Liver (tissue), 9 donors: Measurements from ENCODE around the gene EPHB6. TPM values are rescaled to one million over a fixed set of nuclear protein-coding genes. Genes with fewer than 3 reads are reported as not detected.

Experiments
- DNase-seq: peaks from one replicate; pipeline ENCODE4 v3.0.0-alpha.2; 2017; ENCODE audit warnings: low spot score
- H3K27ac ChIP-seq, 2 donors: one replicate each; pipeline ENCODE4 v1.7.0; 2013; ENCODE audit warnings: inconsistent platforms in 2 of 2, low read length in 2 of 2, control low read depth in 1 of 2, low read depth in 1 of 2, mild to moderate bottlenecking in 1 of 2
- H3K27me3 ChIP-seq, 4 donors: one replicate each; pipeline versions ENCODE4 v1.6.1 to v1.7.0; 2013; ENCODE audit warnings: low read length in 3 of 4, inconsistent platforms in 1 of 4, mild to moderate bottlenecking in 1 of 4, moderate library complexity in 1 of 4; ENCODE audit not compliant: control insufficient read depth in 4 of 4, insufficient read depth in 4 of 4
- H3K36me3 ChIP-seq, 4 donors: one replicate each; pipeline versions ENCODE4 v1.6.1 to v1.7.0; 2013; ENCODE audit warnings: low read length in 3 of 4, mild to moderate bottlenecking in 3 of 4, low read depth in 1 of 4, moderate library complexity in 1 of 4; ENCODE audit not compliant: control insufficient read depth in 4 of 4, insufficient read depth in 3 of 4
- H3K4me1 ChIP-seq, 4 donors: one replicate each; pipeline versions ENCODE4 v1.6.1 to v1.7.0; 2013; ENCODE audit warnings: low read length in 3 of 4, mild to moderate bottlenecking in 3 of 4, moderate library complexity in 1 of 4; ENCODE audit not compliant: control insufficient read depth in 4 of 4, insufficient read depth in 4 of 4
- H3K4me3 ChIP-seq, 3 donors: one replicate each; pipeline versions ENCODE4 v1.6.1 to v1.7.0; 2013; ENCODE audit warnings: low read length in 3 of 3, control low read depth in 1 of 3, low read depth in 1 of 3, mild to moderate bottlenecking in 1 of 3
- H3K9ac ChIP-seq, 2 donors: one replicate each; pipeline ENCODE4 v1.7.0; 2013; ENCODE audit warnings: low read length in 2 of 2, mild to moderate bottlenecking in 2 of 2, moderate library complexity in 2 of 2, control low read depth in 1 of 2, low read depth in 1 of 2
- H3K9me3 ChIP-seq, 4 donors: one replicate each; pipeline versions ENCODE4 v1.6.1 to v1.7.0; 2013; ENCODE audit warnings: low read length in 3 of 4; ENCODE audit not compliant: control insufficient read depth in 4 of 4
- ATF3 ChIP-seq: IDR thresholded peaks from 2 replicates; pipeline ENCODE4 v1.6.1; 2016; ENCODE audit warnings: antibody characterized with exemption
- EGR1 ChIP-seq, 2 donors: IDR thresholded peaks; 2 replicates each; pipeline ENCODE4 v1.6.1; 2016 to 2018; ENCODE audit warnings: antibody characterized with exemption in 2 of 2, low read depth in 2 of 2
- FOXA1 ChIP-seq: IDR thresholded peaks from 2 replicates; pipeline ENCODE4 v1.6.1; 2016; ENCODE audit warnings: antibody characterized with exemption
- FOXA2 ChIP-seq: IDR thresholded peaks from 2 replicates; pipeline ENCODE4 v1.6.1; 2016; ENCODE audit warnings: antibody characterized with exemption
- GABPA ChIP-seq, 2 donors: IDR thresholded peaks in 1 of 2; conservative IDR thresholded peaks in 1 of 2; 2 replicates each; pipeline ENCODE4 v1.6.1; 2016; ENCODE audit warnings: antibody characterized with exemption in 2 of 2, mild to moderate bottlenecking in 1 of 2, moderate library complexity in 1 of 2
- HNF4G ChIP-seq: IDR thresholded peaks from 2 replicates; pipeline ENCODE4 v1.6.1; 2016; ENCODE audit warnings: antibody characterized with exemption
- JUND ChIP-seq, 2 donors: IDR thresholded peaks; 2 replicates each; pipeline ENCODE4 v1.6.1; 2016; ENCODE audit warnings: antibody characterized with exemption in 2 of 2
- NR2F2 ChIP-seq: IDR thresholded peaks from 2 replicates; pipeline ENCODE4 v1.6.1; 2016; ENCODE audit warnings: antibody characterized with exemption
- RAD21 ChIP-seq, 2 donors: IDR thresholded peaks; 2 replicates each; pipeline ENCODE4 v1.6.1; 2016; ENCODE audit warnings: antibody characterized with exemption in 2 of 2, mild to moderate bottlenecking in 2 of 2
- REST ChIP-seq: IDR thresholded peaks from 2 replicates; pipeline ENCODE4 v1.6.1; 2016; ENCODE audit warnings: antibody characterized with exemption, mild to moderate bottlenecking
- RXRA ChIP-seq, 2 donors: IDR thresholded peaks; 2 replicates each; pipeline ENCODE4 v1.6.1; 2017 to 2018; ENCODE audit warnings: antibody characterized with exemption in 2 of 2, mild to moderate bottlenecking in 1 of 2
- SP1 ChIP-seq: IDR thresholded peaks from 2 replicates; pipeline ENCODE4 v1.6.1; 2018; ENCODE audit warnings: antibody characterized with exemption, mild to moderate bottlenecking
- TAF1 ChIP-seq: conservative IDR thresholded peaks from 2 replicates; pipeline ENCODE4 v1.6.1; 2016; ENCODE audit warnings: antibody characterized with exemption, mild to moderate bottlenecking
- YY1 ChIP-seq: IDR thresholded peaks from 2 replicates; pipeline ENCODE4 v1.6.1; 2016; ENCODE audit warnings: antibody characterized with exemption, mild to moderate bottlenecking
- ZBTB33 ChIP-seq: IDR thresholded peaks from 2 replicates; pipeline ENCODE4 v1.6.1; 2016; ENCODE audit warnings: antibody characterized with exemption
- WGBS: extraction: QIAGEN DNeasy Blood & Tissue Kit; methylation state at CpG from one replicate; pipeline ENCODE4 v1.1.7; 2013; 5-methylcytosine and 5-hydroxymethylcytosine counted together
- polyA plus RNA-seq, 2 donors: library from polyadenylated mRNA; stranded (reverse) in 1 of 2; unstranded in 1 of 2; fragments of 200-250 nt in 1 of 2; fragments of >200 nt in 1 of 2; fragmentation: Nextera tagmentation in 1 of 2; extraction: Ambion mirVana in 1 of 2; gene quantifications; one replicate each; pipeline versions ENCODE4 v1.2.1 to v1.2.3, GENCODE V29; 2013 to 2015
- total RNA-seq, 2 donors: library from RNA; depleted of rRNA; stranded (reverse); fragments of >200 nt; gene quantifications; one replicate each; pipeline ENCODE4 v1.2.3, GENCODE V29; 2014
- TF ChIP-seq, protein P1 (sequence below): IDR thresholded peaks from 2 replicates; pipeline ENCODE4 v1.6.1; 2016; ENCODE audit warnings: antibody characterized with exemption
- TF ChIP-seq, protein P2 (sequence below): fragments of 150-350 bp; IDR thresholded peaks from 2 replicates; pipeline ENCODE4 v1.5.1; 2017; ENCODE audit warnings: improper control_type of control experiment, low read depth, low read length; ENCODE audit not compliant: missing input control
- donor health status: healthy.
- donor health status: healthy.
- donor health status: healthy.
- donor health status: healthy.
- donor health status: healthy.

Gene EPHB6
- total and polyA plus RNA-seq, 4 donors, result 1.2 to 4.3 (median 2.0) TPM

- TF ChIP-seq ZBTB33 (no peak), YY1 (no peak), RAD21 (IDR thresholded peaks at IDR 0.05) (no peak), NR2F2 (no peak)
Measured at GRCh38 chr7:142883571-142884285, 28.9 kb downstream of the EPHB6 start (continued).

DNA sequence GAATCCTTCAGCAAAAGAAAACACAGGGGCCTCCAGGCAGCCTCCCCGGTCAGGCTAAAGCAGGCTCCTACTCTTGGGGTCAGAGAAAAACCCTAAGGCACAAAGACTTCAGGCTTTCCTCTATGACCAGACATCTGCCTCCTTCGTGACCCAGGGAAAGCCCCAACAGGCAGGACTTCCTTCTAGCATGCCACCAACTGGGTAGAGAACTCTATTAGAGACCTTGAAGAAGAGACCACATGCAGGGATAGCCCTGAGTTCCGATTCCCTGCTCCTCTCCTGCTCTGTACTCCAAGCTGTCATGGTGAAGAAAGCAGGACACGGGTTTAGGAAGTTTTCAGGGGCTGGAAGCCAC, 29.4 kb downstream of the EPHB6 start:
- DNase-seq, result no peak
- Histone ChIP-seq H3K4me3 (no peak overlapping the region), H3K27ac (no peak overlapping the region), H3K4me1 (no peaks in the 10 kb centered on the region), H3K27me3 (peaks cover 0 to 3% (median 0%) of the 10 kb centered on the region in 4 donors), H3K9ac (no peak overlapping the region), H3K36me3 (no peaks in the 10 kb centered on the region), H3K9me3 (no peaks in the 10 kb centered on the region)
- 80% methylated on average over 4 of the region's 4 CpGs for WGBS
- TF ChIP-seq REST (no peak), EGR1 (IDR thresholded peaks at IDR 0.05; ENCODE audit: low read depth in 2 of 2) (no peak), TAF1 (no peak), FOXA2 (no peak), SP1 (no peak), ATF3 (no peak), JUND (IDR thresholded peaks at IDR 0.05) (no peak), YY1 (no peak), FOXA1 (no peak), HNF4G (no peak), ZBTB33 (no peak), RXRA (IDR thresholded peaks at IDR 0.05) (no peak), GABPA (IDR thresholded peaks at IDR 0.05 in 1 of 2, conservative IDR thresholded peaks at IDR 0.05 in 1 of 2) (no peak)
- TF ChIP-seq, protein P1, sequence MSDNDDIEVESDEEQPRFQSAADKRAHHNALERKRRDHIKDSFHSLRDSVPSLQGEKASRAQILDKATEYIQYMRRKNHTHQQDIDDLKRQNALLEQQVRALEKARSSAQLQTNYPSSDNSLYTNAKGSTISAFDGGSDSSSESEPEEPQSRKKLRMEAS, result no peak
- TF ChIP-seq, protein P2, sequence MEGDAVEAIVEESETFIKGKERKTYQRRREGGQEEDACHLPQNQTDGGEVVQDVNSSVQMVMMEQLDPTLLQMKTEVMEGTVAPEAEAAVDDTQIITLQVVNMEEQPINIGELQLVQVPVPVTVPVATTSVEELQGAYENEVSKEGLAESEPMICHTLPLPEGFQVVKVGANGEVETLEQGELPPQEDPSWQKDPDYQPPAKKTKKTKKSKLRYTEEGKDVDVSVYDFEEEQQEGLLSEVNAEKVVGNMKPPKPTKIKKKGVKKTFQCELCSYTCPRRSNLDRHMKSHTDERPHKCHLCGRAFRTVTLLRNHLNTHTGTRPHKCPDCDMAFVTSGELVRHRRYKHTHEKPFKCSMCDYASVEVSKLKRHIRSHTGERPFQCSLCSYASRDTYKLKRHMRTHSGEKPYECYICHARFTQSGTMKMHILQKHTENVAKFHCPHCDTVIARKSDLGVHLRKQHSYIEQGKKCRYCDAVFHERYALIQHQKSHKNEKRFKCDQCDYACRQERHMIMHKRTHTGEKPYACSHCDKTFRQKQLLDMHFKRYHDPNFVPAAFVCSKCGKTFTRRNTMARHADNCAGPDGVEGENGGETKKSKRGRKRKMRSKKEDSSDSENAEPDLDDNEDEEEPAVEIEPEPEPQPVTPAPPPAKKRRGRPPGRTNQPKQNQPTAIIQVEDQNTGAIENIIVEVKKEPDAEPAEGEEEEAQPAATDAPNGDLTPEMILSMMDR, result no peak
